Activated CD4-positive, alpha-beta T cell treated with anti-CD3 and anti-CD28 coated beads, Interleukin-10, Interleukin-2, amounts not matched to agents 100 ng/mL and 50 ng/mL, durations not matched to agents 16 hours and 8 hours (primary cell): Measurements from ENCODE around the gene GSAP.
"Not testable (repeated sequence)": the region's sequence is repeated elsewhere in the genome, so short reads cannot be mapped to it uniquely, and the experiment has no call there.

Source experiments
- DNase-seq: peaks from one replicate; pipeline ENCODE4 v3.0.0-alpha.2; 2020

GSAP gene

GRCh38 chr7:77415823-77416620, at the start of gene GSAP:
GSAP (minus strand) TSS chr7:77416349; CDS start chr7:77416321, 28 bp downstream.
- peak; percentile 48 for DNase-seq

GRCh38 chr7:77465256-77465655, 49.1 kb upstream of the GSAP start:
- DNase-seq: no peak

- DNase-seq: no peak
These were observed 48.4 kb upstream of the GSAP start for GRCh38 chr7:77464589-77464988.

- DNase-seq: peak; percentile 17
These were observed 47.5 kb upstream of the GSAP start for GRCh38 chr7:77463632-77464031.

- no peak for DNase-seq
These were observed 45.7 kb upstream of the GSAP start for GRCh38 chr7:77461842-77462241.

GRCh38 chr7:77461246-77461645, 45.1 kb upstream of the GSAP start:
- DNase-seq: no peak

- DNase-seq: no peak
These were observed 43.9 kb upstream of the GSAP start for GRCh38 chr7:77460057-77460486.

GRCh38 chr7:77459311-77459726, 43.2 kb upstream of the GSAP start:
- no peak for DNase-seq

- no peak for DNase-seq
These were observed 42.6 kb upstream of the GSAP start for GRCh38 chr7:77458786-77459185.

- DNase-seq: no peak
These were observed 41.6 kb upstream of the GSAP start for GRCh38 chr7:77457779-77458178.

- no peak for DNase-seq
These were observed 40.5 kb upstream of the GSAP start for GRCh38 chr7:77456696-77457095.

- no peak for DNase-seq
These were observed 39.2 kb upstream of the GSAP start for GRCh38 chr7:77455321-77455720.

GRCh38 chr7:77454802-77455201, 38.7 kb upstream of the GSAP start:
- no peak for DNase-seq

GRCh38 chr7:77453531-77453930, 37.4 kb upstream of the GSAP start:
- no peak for DNase-seq

GRCh38 chr7:77451950-77452349, 35.8 kb upstream of the GSAP start:
- DNase-seq: not testable (repeated sequence)

- DNase-seq: no peak
These were observed 34.5 kb upstream of the GSAP start for GRCh38 chr7:77450613-77451012.

- no peak for DNase-seq
These were observed 33.9 kb upstream of the GSAP start for GRCh38 chr7:77450054-77450453.

GRCh38 chr7:77447616-77448015, 31.5 kb upstream of the GSAP start:
- no peak for DNase-seq

- DNase-seq: no peak
These were observed 28.0 kb upstream of the GSAP start for GRCh38 chr7:77444123-77444522.

- no peak for DNase-seq
These were observed 26.9 kb upstream of the GSAP start for GRCh38 chr7:77443042-77443441.

GRCh38 chr7:77442636-77443035, 26.5 kb upstream of the GSAP start:
- DNase-seq: no peak

- DNase-seq: no peak
These were observed 24.9 kb upstream of the GSAP start for GRCh38 chr7:77441046-77441445.

GRCh38 chr7:77439572-77439971, 23.4 kb upstream of the GSAP start:
- no peak for DNase-seq

GRCh38 chr7:77438131-77438530, 22.0 kb upstream of the GSAP start:
- no peak for DNase-seq
